Smooth muscle cell (in vitro differentiated cells): ENCODE data around the gene OPCML. TPM values are rescaled to one million over a fixed set of nuclear protein-coding genes. Genes with fewer than 3 reads are reported as not detected.

ENCODE experiments used
- DNase-seq: peaks from one replicate; lab custom pipeline; 2025; ENCODE audit not compliant: unreplicated experiment; lab: John Stamatoyannopoulos, UW
- H2AFZ ChIP-seq: fragments of 200-600 bp; sonication (generic); 2 replicates; pipeline ENCODE4 v1.6.0; 2016; ENCODE audit warnings: antibody characterized with exemption, low read depth, mild to moderate bottlenecking
- H3F3A ChIP-seq: fragments of 200-600 bp; sonication (generic); 2 replicates; pipeline ENCODE4 v1.6.0; 2017; ENCODE audit warnings: antibody characterized with exemption, low read depth
- H3K27ac ChIP-seq: fragments of 200-600 bp; sonication (generic); 2 replicates; pipeline ENCODE4 v1.5.1; 2016; ENCODE audit warnings: low read depth, mild to moderate bottlenecking
- H3K27me3 ChIP-seq: fragments of 200-600 bp; sonication (generic); 2 replicates; pipeline ENCODE4 v1.6.1; 2016; ENCODE audit warnings: low read depth, mild to moderate bottlenecking
- H3K36me3 ChIP-seq: fragments of 200-600 bp; sonication (generic); 2 replicates; pipeline ENCODE4 v1.5.1; 2016; ENCODE audit warnings: low read depth
- H3K4me1 ChIP-seq: fragments of 200-600 bp; sonication (generic); 2 replicates; pipeline ENCODE4 v1.5.1; 2016; ENCODE audit warnings: low read depth
- H3K4me2 ChIP-seq: fragments of 200-600 bp; sonication (generic); 2 replicates; pipeline ENCODE4 v1.6.0; 2016; ENCODE audit warnings: mild to moderate bottlenecking
- H3K4me3 ChIP-seq: fragments of 200-600 bp; sonication (generic); 2 replicates; pipeline ENCODE4 v1.5.1; 2016; ENCODE audit warnings: mild to moderate bottlenecking
- H3K79me2 ChIP-seq: fragments of 200-600 bp; sonication (generic); 2 replicates; pipeline ENCODE4 v1.6.0; 2016; ENCODE audit warnings: low read depth, mild to moderate bottlenecking
- H3K9ac ChIP-seq: fragments of 200-600 bp; sonication (generic); 2 replicates; pipeline ENCODE4 v1.6.0; 2016; ENCODE audit warnings: low read depth
- H3K9me3 ChIP-seq: fragments of 200-600 bp; sonication (generic); replicated peaks from 2 replicates; pipeline ENCODE4 v1.5.1; 2016; ENCODE audit warnings: low read depth
- H4K20me1 ChIP-seq: fragments of 200-600 bp; sonication (generic); 2 replicates; pipeline ENCODE4 v1.6.0; 2016; ENCODE audit warnings: low read depth
- CTCF ChIP-seq: fragments of 200-600 bp; sonication (generic); IDR thresholded peaks from 2 replicates; pipeline ENCODE4 v1.5.1; 2017; ENCODE audit warnings: borderline replicate concordance, mild to moderate bottlenecking, antibody characterized with exemption; ENCODE audit not compliant: insufficient read depth, poor library complexity, severe bottlenecking
- WGBS: methylation state at CpG from one replicate; pipeline ENCODE4 v1.1.7; 2016; ENCODE audit warnings: low lambda C conversion rate; 5-methylcytosine and 5-hydroxymethylcytosine counted together
- polyA plus RNA-seq: library from polyadenylated mRNA; unstranded; fragments of >200 nt; fragmentation: Nextera tagmentation; extraction: Ambion mirVana; gene quantifications from 2 replicates; pipeline ENCODE4 v1.2.1, GENCODE V29; 2016
- total RNA-seq: library from RNA; depleted of rRNA; stranded (reverse); fragments of >200 nt; gene quantifications from 2 replicates; pipeline ENCODE4 v1.2.3, GENCODE V29; 2014

OPCML gene
- total and polyA plus RNA-seq, 2 experiments from 2014 or later: 0.42 to 0.58 TPM

DNA sequence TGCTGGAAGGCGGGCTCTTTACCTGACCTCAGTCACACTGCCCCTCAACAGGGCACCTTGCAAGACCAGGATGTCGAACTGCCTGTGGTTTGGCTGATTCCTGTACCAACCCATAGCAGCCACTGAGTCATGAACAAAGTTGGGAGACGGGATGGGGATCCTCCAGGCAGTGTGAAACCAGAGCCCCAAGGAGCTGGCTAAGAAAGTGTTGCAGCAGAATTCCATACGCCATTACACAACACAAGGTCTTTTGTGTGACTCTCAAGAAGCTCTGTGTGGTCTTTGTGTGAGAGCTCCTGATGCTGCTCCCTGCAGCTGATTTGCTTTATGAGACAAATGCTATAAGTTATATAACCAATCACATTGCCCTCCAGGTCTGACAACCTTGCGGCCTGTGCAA, 617.7 kb downstream of the OPCML start:
- no peaks in the 10 kb centered on the region for H3F3A ChIP-seq
- WGBS: 90% methylated on average over 5 of the region's 5 CpGs
- H4K20me1 ChIP-seq: no peaks in the 10 kb centered on the region
- no peak for DNase-seq
- H3K79me2 ChIP-seq: no peaks in the 10 kb centered on the region
- no peaks in the 10 kb centered on the region for H3K9me3 ChIP-seq
- no peak overlapping the region for H3K4me2 ChIP-seq
- no peak overlapping the region for H3K9ac ChIP-seq
- H3K36me3 ChIP-seq: no peaks in the 10 kb centered on the region
- no peaks in the 10 kb centered on the region for H3K27me3 ChIP-seq
- no peak for TF ChIP-seq CTCF
- H3K4me1 ChIP-seq: peaks cover 7% of the 10 kb centered on the region
- H2AFZ ChIP-seq: no peak overlapping the region
- no peak overlapping the region for H3K27ac ChIP-seq
- no peak overlapping the region for H3K4me3 ChIP-seq

- Histone ChIP-seq H3K4me2 (no peak overlapping the region), H3K27me3 (no peaks in the 10 kb centered on the region), H3F3A (no peaks in the 10 kb centered on the region), H3K27ac (no peak overlapping the region), H3K4me3 (no peak overlapping the region), H3K9me3 (no peaks in the 10 kb centered on the region), H3K79me2 (no peaks in the 10 kb centered on the region), H3K4me1 (peaks cover 9% of the 10 kb centered on the region), H3K9ac (no peak overlapping the region), H3K36me3 (no peaks in the 10 kb centered on the region), H4K20me1 (no peaks in the 10 kb centered on the region), H2AFZ (no peak overlapping the region)
- WGBS: 91% methylated on average over 7 of the region's 7 CpGs
- no peak for DNase-seq
- no peak for TF ChIP-seq CTCF
Observed at GRCh38 chr11:132913886-132914285, 618.4 kb downstream of the OPCML start.

DNA sequence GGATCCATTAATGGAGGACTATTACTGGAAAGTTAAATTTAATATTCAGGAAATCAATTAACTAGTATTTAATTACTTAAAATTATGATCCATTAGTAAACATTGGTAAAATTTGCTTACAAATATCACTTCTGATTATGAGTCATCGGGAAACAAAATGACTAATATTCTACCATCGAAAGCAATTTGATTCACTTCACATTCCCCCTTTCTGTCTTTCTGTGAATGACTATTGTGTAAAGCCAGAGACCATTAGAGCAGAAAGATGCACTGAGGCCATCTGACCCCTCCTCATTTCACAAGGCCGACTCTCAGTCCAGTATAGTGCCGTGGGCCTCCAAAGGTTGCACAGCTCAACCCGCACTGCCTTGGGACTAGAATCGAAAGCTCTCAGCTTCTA, 619.0 kb downstream of the OPCML start:
- no peaks in the 10 kb centered on the region for H3F3A ChIP-seq
- no peak for TF ChIP-seq CTCF
- H3K4me1 ChIP-seq: peaks cover 9% of the 10 kb centered on the region
- DNase-seq: no peak
- 94% methylated on average over 6 of the region's 6 CpGs for WGBS
- H3K9me3 ChIP-seq: no peaks in the 10 kb centered on the region
- no peak overlapping the region for H3K9ac ChIP-seq
- no peaks in the 10 kb centered on the region for H4K20me1 ChIP-seq
- H3K4me2 ChIP-seq: no peak overlapping the region
- H3K79me2 ChIP-seq: no peaks in the 10 kb centered on the region
- H3K36me3 ChIP-seq: no peaks in the 10 kb centered on the region
- H3K27ac ChIP-seq: no peak overlapping the region
- no peak overlapping the region for H2AFZ ChIP-seq
- no peaks in the 10 kb centered on the region for H3K27me3 ChIP-seq
- no peak overlapping the region for H3K4me3 ChIP-seq

GRCh38 chr11:132911186-132911585, 621.1 kb downstream of the OPCML start:
- Histone ChIP-seq H3K27ac (no peak overlapping the region), H3K4me3 (no peak overlapping the region), H3K27me3 (no peaks in the 10 kb centered on the region), H3K9ac (no peak overlapping the region), H3K4me1 (peaks cover 9% of the 10 kb centered on the region), H4K20me1 (no peaks in the 10 kb centered on the region), H3K36me3 (no peaks in the 10 kb centered on the region), H3K9me3 (no peaks in the 10 kb centered on the region), H3F3A (no peaks in the 10 kb centered on the region), H3K79me2 (no peaks in the 10 kb centered on the region), H3K4me2 (no peak overlapping the region), H2AFZ (no peak overlapping the region)
- DNase-seq: no peak
- WGBS: 57% methylated on average over 7 of the region's 7 CpGs
- no peak for TF ChIP-seq CTCF
